A673 (cell line): Measurements from ENCODE around the gene SLC6A6.

Experiments used
- CTCF ChIP-seq: fragments of 300-800, 200-600 bp; sonication (generic); conservative IDR thresholded peaks from 2 replicates; pipeline ENCODE4 v1.5.1; 2017; ENCODE audit warnings: low read depth, mild to moderate bottlenecking, antibody characterized with exemption, low read length, moderate library complexity, mixed read lengths
- EZH2 ChIP-seq: fragments of 200-600 bp; sonication (generic); IDR thresholded peaks from 2 replicates; pipeline ENCODE4 v1.6.1; 2017; ENCODE audit warnings: borderline replicate concordance, low read depth, mild to moderate bottlenecking, mixed read lengths, antibody characterized with exemption, low read length; ENCODE audit not compliant: poor library complexity, severe bottlenecking

GRCh38 chr3:14528081-14528480 is 125.7 kb downstream of the SLC6A6 start:
- no peak for TF ChIP-seq CTCF
- no peak for TF ChIP-seq EZH2
